ENCODE measurements around the gene THPO.

- TF ChIP-seq, protein P1, sequence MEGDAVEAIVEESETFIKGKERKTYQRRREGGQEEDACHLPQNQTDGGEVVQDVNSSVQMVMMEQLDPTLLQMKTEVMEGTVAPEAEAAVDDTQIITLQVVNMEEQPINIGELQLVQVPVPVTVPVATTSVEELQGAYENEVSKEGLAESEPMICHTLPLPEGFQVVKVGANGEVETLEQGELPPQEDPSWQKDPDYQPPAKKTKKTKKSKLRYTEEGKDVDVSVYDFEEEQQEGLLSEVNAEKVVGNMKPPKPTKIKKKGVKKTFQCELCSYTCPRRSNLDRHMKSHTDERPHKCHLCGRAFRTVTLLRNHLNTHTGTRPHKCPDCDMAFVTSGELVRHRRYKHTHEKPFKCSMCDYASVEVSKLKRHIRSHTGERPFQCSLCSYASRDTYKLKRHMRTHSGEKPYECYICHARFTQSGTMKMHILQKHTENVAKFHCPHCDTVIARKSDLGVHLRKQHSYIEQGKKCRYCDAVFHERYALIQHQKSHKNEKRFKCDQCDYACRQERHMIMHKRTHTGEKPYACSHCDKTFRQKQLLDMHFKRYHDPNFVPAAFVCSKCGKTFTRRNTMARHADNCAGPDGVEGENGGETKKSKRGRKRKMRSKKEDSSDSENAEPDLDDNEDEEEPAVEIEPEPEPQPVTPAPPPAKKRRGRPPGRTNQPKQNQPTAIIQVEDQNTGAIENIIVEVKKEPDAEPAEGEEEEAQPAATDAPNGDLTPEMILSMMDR (IDR thresholded peaks at IDR 0.05 in 8 of 11, conservative IDR thresholded peaks at IDR 0.05 in 3 of 11), result no peak
- TF ChIP-seq POLR2A (IDR thresholded peaks at IDR 0.05), result no peak
- no peak for TF ChIP-seq POLR2AphosphoS5 (IDR thresholded peaks at IDR 0.05)
Observed at GRCh38 chr3:184368116-184368515, 9.9 kb downstream of the THPO start.
